H1 (cell line): Measurements from ENCODE around the gene SNHG17. TPM values are rescaled to one million over a fixed set of nuclear protein-coding genes. Genes with fewer than 3 reads are reported as not detected.

ENCODE experiments used
- CTCF ChIA-PET: fragments of 300-600 bp; sonication (Branson Sonifier 250); formaldehyde crosslinking; loops from one replicate; lab custom pipeline; 2021; ENCODE audit not compliant: partially characterized antibody; lab: Charles Lee
- POLR2A ChIA-PET: fragments of 300-600 bp; sonication (Branson Sonifier 250); formaldehyde crosslinking; loops from one replicate; lab custom pipeline; 2021; ENCODE audit warnings: inconsistent platforms; ENCODE audit not compliant: partially characterized antibody; lab: Charles Lee
- DNase-seq, 2 experiments: peaks; one replicate each; pipeline versions ENCODE4 v3.0.0 to v3.0.0-alpha.2; 2010 to 2022; ENCODE audit warnings: low spot score in 2 of 2, low read depth in 1 of 2, mixed read lengths in 1 of 2
- FAIRE-seq: peaks from 2 replicates; lab custom pipeline; 2011; peaks lifted over from hg19 to GRCh38; lab: Jason Lieb, UNC
- H2AFZ ChIP-seq: 2 replicates; pipeline ENCODE4 v1.8.1; 2012; ENCODE audit warnings: low read length, inconsistent platforms
- H2AK5ac ChIP-seq: 2 replicates; pipeline ENCODE4 v1.6.1; 2013; ENCODE audit warnings: low read depth, low read length
- H2BK120ac ChIP-seq: replicated peaks from 2 replicates; pipeline ENCODE3; 2013; ENCODE audit warnings: low read depth, low read length, inconsistent platforms
- H2BK12ac ChIP-seq: 2 replicates; pipeline ENCODE4 v1.6.1; 2013; ENCODE audit warnings: low read depth, low read length
- H2BK15ac ChIP-seq: 2 replicates; pipeline ENCODE4 v1.6.1; 2013; ENCODE audit warnings: low read length
- H2BK20ac ChIP-seq: 2 replicates; pipeline ENCODE4 v1.6.1; 2013; ENCODE audit warnings: low read length
- H2BK5ac ChIP-seq: 2 replicates; pipeline ENCODE4 v1.6.1; 2013; ENCODE audit warnings: low read depth, low read length
- H3K14ac ChIP-seq: 2 replicates; pipeline ENCODE4 v1.6.1; 2013; ENCODE audit warnings: inconsistent platforms; ENCODE audit not compliant: insufficient read length
- H3K18ac ChIP-seq: 2 replicates; pipeline ENCODE4 v1.6.1; 2013; ENCODE audit warnings: low read length; ENCODE audit errors: extremely low read depth
- H3K23ac ChIP-seq: 2 replicates; pipeline ENCODE4 v1.6.1; 2013; ENCODE audit warnings: inconsistent platforms; ENCODE audit not compliant: insufficient read length
- H3K23me2 ChIP-seq: 2 replicates; pipeline ENCODE4 v1.6.1; 2013; ENCODE audit warnings: low read depth, low read length
- H3K27ac ChIP-seq: 2 replicates; pipeline ENCODE4 v1.6.1; 2011; ENCODE audit warnings: low read depth, low read length, inconsistent platforms
- H3K27me3 ChIP-seq, 4 experiments: replicated peaks in 1 of 4; 1 replicate in 1 of 4; 2 replicates in 3 of 4; pipeline versions ENCODE4 v1.6.1 to v1.8.1; 2011 to 2013; ENCODE audit warnings: low read length in 3 of 4, mild to moderate bottlenecking in 3 of 4, inconsistent platforms in 2 of 4, mixed read lengths in 2 of 4, moderate library complexity in 1 of 4; ENCODE audit not compliant: control insufficient read depth in 3 of 4, insufficient read depth in 3 of 4; ENCODE audit errors: extremely low read depth in 1 of 4
- H3K36me3 ChIP-seq, 4 experiments: 2 replicates each; pipeline versions ENCODE4 v1.6.1 to v1.8.1; 2011 to 2013; ENCODE audit warnings: mild to moderate bottlenecking in 4 of 4, low read length in 3 of 4, moderate library complexity in 2 of 4, control low read depth in 1 of 4, inconsistent platforms in 1 of 4; ENCODE audit not compliant: insufficient read depth in 4 of 4, control insufficient read depth in 2 of 4
- H3K4ac ChIP-seq: replicated peaks from 2 replicates; pipeline ENCODE3; 2013; ENCODE audit warnings: low read length, low read depth, mixed read lengths, inconsistent platforms; ENCODE audit not compliant: insufficient read length
- H3K4me1 ChIP-seq, 4 experiments: replicated peaks in 1 of 4; 1 replicate in 1 of 4; 2 replicates in 3 of 4; pipeline versions ENCODE4 v1.6.1 to v1.8.1; 2011 to 2013; ENCODE audit warnings: low read length in 3 of 4, inconsistent platforms in 2 of 4, mixed read lengths in 1 of 4; ENCODE audit not compliant: insufficient read depth in 4 of 4, control insufficient read depth in 3 of 4
- H3K4me2 ChIP-seq, 2 experiments: 2 replicates each; pipeline versions ENCODE4 v1.6.1 to v1.8.1; 2011 to 2013; ENCODE audit warnings: low read depth in 2 of 2, low read length in 2 of 2, control low read depth in 1 of 2, inconsistent platforms in 1 of 2, mild to moderate bottlenecking in 1 of 2; ENCODE audit not compliant: insufficient read depth in 1 of 2
- H3K4me3 ChIP-seq, 4 experiments: fragments of 200-600, 300-600 bp in 1 of 4; sonication (generic), shearing (Covaris generic), sonication (Bioruptor Twin) in 1 of 4; 2 replicates each; pipeline versions ENCODE4 v1.5.1 to v1.8.1; 2011 to 2016; ENCODE audit warnings: low read length in 4 of 4, low read depth in 3 of 4, control low read depth in 2 of 4, inconsistent platforms in 2 of 4, mild to moderate bottlenecking in 2 of 4, mixed read lengths in 1 of 4, moderate library complexity in 1 of 4; ENCODE audit not compliant: insufficient read depth in 2 of 4; ENCODE audit errors: extremely low read depth in 1 of 4
- H3K56ac ChIP-seq: replicated peaks from 2 replicates; pipeline ENCODE3; 2013; ENCODE audit warnings: low read depth, mild to moderate bottlenecking, mixed read lengths, low read length, inconsistent platforms; ENCODE audit not compliant: insufficient read length
- H3K79me1 ChIP-seq: 2 replicates; pipeline ENCODE4 v1.6.1; 2013; ENCODE audit warnings: low read depth, low read length, control low read depth
- H3K79me2 ChIP-seq, 2 experiments: 2 replicates each; pipeline versions ENCODE4 v1.6.1 to v1.8.1; 2012 to 2013; ENCODE audit warnings: low read length in 2 of 2, mild to moderate bottlenecking in 2 of 2, inconsistent platforms in 1 of 2; ENCODE audit not compliant: insufficient read depth in 2 of 2, control insufficient read depth in 1 of 2
- H3K9ac ChIP-seq, 4 experiments: replicated peaks in 1 of 4; 1 replicate in 1 of 4; 2 replicates in 3 of 4; pipeline versions ENCODE4 v1.6.1 to v1.8.1; 2011 to 2013; ENCODE audit warnings: low read depth in 3 of 4, low read length in 3 of 4, control low read depth in 2 of 4, mild to moderate bottlenecking in 2 of 4, moderate library complexity in 2 of 4, inconsistent platforms in 1 of 4; ENCODE audit errors: extremely low read depth in 1 of 4
- H3K9me3 ChIP-seq, 2 experiments: 2 replicates each; pipeline versions ENCODE4 v1.6.1 to v1.8.1; 2012 to 2013; ENCODE audit warnings: mild to moderate bottlenecking in 2 of 2, moderate library complexity in 2 of 2, control low read depth in 1 of 2, inconsistent platforms in 1 of 2, low read depth in 1 of 2, low read length in 1 of 2, mixed read lengths in 1 of 2; ENCODE audit not compliant: insufficient read depth in 2 of 2
- H4K20me1 ChIP-seq, 2 experiments: replicated peaks in 1 of 2; 2 replicates each; pipeline versions ENCODE3 to v1.8.1; 2011 to 2013; ENCODE audit warnings: inconsistent platforms in 2 of 2, low read length in 2 of 2, mild to moderate bottlenecking in 1 of 2; ENCODE audit not compliant: insufficient read depth in 2 of 2, control insufficient read depth in 1 of 2
- H4K5ac ChIP-seq: 2 replicates; pipeline ENCODE4 v1.6.1; 2013; ENCODE audit warnings: low read length, low read depth, mixed read lengths, inconsistent platforms; ENCODE audit not compliant: insufficient read length
- H4K8ac ChIP-seq: 2 replicates; pipeline ENCODE4 v1.8.0; 2013; ENCODE audit warnings: mild to moderate bottlenecking, moderate library complexity, low read length, inconsistent platforms; ENCODE audit not compliant: insufficient read depth; ENCODE audit errors: extremely low read depth
- H4K91ac ChIP-seq: replicated peaks from 2 replicates; pipeline ENCODE3; 2013; ENCODE audit warnings: low read length, mixed read lengths, inconsistent platforms; ENCODE audit not compliant: insufficient read length
- CBX8 ChIP-seq: fragments of 300-800, 300-1000 bp; sonication (generic); IDR thresholded peaks from 2 replicates; pipeline ENCODE4 v1.7.1; 2016; ENCODE audit warnings: low read depth, low read length, borderline replicate concordance
- GTF2F1 ChIP-seq: IDR thresholded peaks from 2 replicates; pipeline ENCODE4 v1.6.1; 2012; ENCODE audit warnings: low read depth, low read length, improper control_type of control experiment, borderline replicate concordance
- KDM5A ChIP-seq: fragments of 200-600 bp; IDR thresholded peaks from 2 replicates; pipeline ENCODE4 v1.7.1; 2012; ENCODE audit warnings: mild to moderate bottlenecking, low read length, inconsistent platforms, mixed read lengths
- PHF8 ChIP-seq: fragments of 200-600 bp; sonication (generic); conservative IDR thresholded peaks from 2 replicates; pipeline ENCODE4 v1.7.1; 2012; ENCODE audit warnings: low read depth, mild to moderate bottlenecking, inconsistent platforms, low read length, moderate library complexity
- POLR2A ChIP-seq, 2 experiments: IDR thresholded peaks; 1 replicate in 1 of 2; 2 replicates in 1 of 2; pipeline ENCODE4 v1.6.1; 2011; ENCODE audit warnings: low read depth in 2 of 2, low read length in 2 of 2, mild to moderate bottlenecking in 2 of 2; ENCODE audit errors: control extremely low read depth in 1 of 2
- POU5F1 ChIP-seq: IDR thresholded peaks from 2 replicates; pipeline ENCODE4 v1.6.1; 2011; ENCODE audit warnings: low read depth, mild to moderate bottlenecking, low read length, moderate library complexity
- TCF12 ChIP-seq: IDR thresholded peaks from 2 replicates; pipeline ENCODE4 v1.6.1; 2011; ENCODE audit warnings: low read depth, mild to moderate bottlenecking, low read length
- WGBS, 2 experiments: shearing (Covaris generic) in 1 of 2; methylation state at CpG; one replicate each; pipeline versions ENCODE4 v1.1.6 to v1.1.7; 2013 to 2015; ENCODE audit warnings: low lambda C conversion rate in 2 of 2, mixed read lengths in 2 of 2, inconsistent platforms in 1 of 2, low coverage in 1 of 2, missing lambda C conversion rate in 1 of 2; ENCODE audit not compliant: insufficient replicate concordance in 2 of 2, insufficient coverage in 1 of 2, insufficient read length in 1 of 2; ENCODE audit errors: extremely low coverage in 1 of 2, missing lambda C conversion rate in 1 of 2; 5-methylcytosine and 5-hydroxymethylcytosine counted together
- polyA plus RNA-seq, 7 experiments: library from polyadenylated mRNA; depleted of rRNA in 3 of 7; stranded (reverse) in 5 of 7; unstranded in 2 of 7; fragments of >200 nt in 5 of 7; fragments of 200-250 nt in 2 of 7; gene quantifications; 1 replicate in 5 of 7; 2 replicates in 1 of 7; 4 replicates in 1 of 7; pipeline versions ENCODE4 v1.2.1 to v1.2.3, GENCODE V29; 2011 to 2013; ENCODE audit warnings: missing spikeins in 2 of 7, mixed read lengths in 2 of 7
- total RNA-seq: library from RNA; stranded (reverse); fragmentation: NEBNext Ultra II Directional; extraction: Animal tissue kit (Norgen Biotek cat#: 25700); gene quantifications from 2 replicates; pipeline ENCODE4 v1.2.1, GENCODE V29; 2021
- TF ChIP-seq, protein P1 (sequence below): IDR thresholded peaks from 2 replicates; pipeline ENCODE4 v1.6.1; 2011; ENCODE audit warnings: low read depth, mild to moderate bottlenecking, low read length; ENCODE audit not compliant: insufficient read depth

Gene SNHG17
- total and polyA plus RNA-seq, 2 of the 8 experiments (the other 6 are each of a cell fraction or from before 2014, with no cell fraction given) = 59.4 to 59.8 TPM

DNA sequence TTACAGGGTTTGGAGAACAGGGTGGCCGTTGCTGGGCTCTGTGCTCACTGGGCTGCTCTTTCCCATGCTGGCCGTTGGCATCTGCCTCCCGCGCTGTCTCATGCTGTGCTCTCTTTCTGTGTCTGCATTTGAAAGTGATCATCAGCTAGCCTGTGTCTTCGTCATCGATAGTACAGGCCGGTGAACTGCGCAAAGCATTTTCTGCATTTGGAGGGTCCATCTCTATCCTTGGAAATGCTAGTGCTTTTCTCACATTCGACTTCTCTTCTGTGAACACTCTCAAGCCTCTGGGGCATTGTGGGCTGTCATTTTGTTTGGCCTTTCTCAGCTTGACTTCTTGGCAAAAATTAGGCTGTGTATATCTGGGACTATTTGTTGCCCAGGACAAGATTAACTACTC, 6.8 kb upstream of the SNHG17 start:
- H3K9ac ChIP-seq = no peak overlapping the region
- FAIRE-seq (no peak), DNase-seq (no peak)
- H4K5ac ChIP-seq = no peak overlapping the region
- H3K14ac ChIP-seq = no peak overlapping the region
- no peaks in the 10 kb centered on the region for H3K36me3 ChIP-seq
- peaks cover 0 to 3% (median 0%) of the 10 kb centered on the region in 4 experiments; a peak in 1 of 7 replicates for H3K4me1 ChIP-seq
- H3K27me3 ChIP-seq = no peaks in the 10 kb centered on the region; a peak in 2 of 7 replicates
- H3K56ac ChIP-seq = no peak overlapping the region
- no peak overlapping the region for H3K4me3 ChIP-seq
- POLR2A ChIA-PET = interaction anchor here (1.1 to 15.7 kb wide), 4 partner anchors 10 to 31 kb away, joined by 4 to 285 read pairs (median 6); partner anchors contain the start of genes RALGAPB and SNHG17
- no peaks in the 10 kb centered on the region for H3K79me1 ChIP-seq
- H4K91ac ChIP-seq = no peak overlapping the region
- H3K9me3 ChIP-seq = no peaks in the 10 kb centered on the region
- no peak overlapping the region for H2BK20ac ChIP-seq
- CTCF ChIA-PET = interaction anchor here (2.1 kb wide), 1 partner anchor 105 kb away, joined by 6 read pairs; no protein-coding TSS in a partner anchor
- WGBS, 2 experiments = 70% methylated on average over 9 of the region's 9 CpGs; no CpG with 5 or more reads in 1 of the 2 experiments
- no peak overlapping the region for H3K23ac ChIP-seq
- H2BK15ac ChIP-seq = no peak overlapping the region
- no peaks in the 10 kb centered on the region for H3K79me2 ChIP-seq
- no peaks in the 10 kb centered on the region; the same call in 1 of the 2 replicates for H3K23me2 ChIP-seq
- no peak overlapping the region for H3K27ac ChIP-seq
- H2BK5ac ChIP-seq = no peak overlapping the region
- H4K20me1 ChIP-seq = no peaks in the 10 kb centered on the region
- H3K18ac ChIP-seq = no peak overlapping the region; the same call in 1 of the 2 replicates
- no peak overlapping the region for H3K4me2 ChIP-seq
- no peak overlapping the region for H2BK120ac ChIP-seq
- H2BK12ac ChIP-seq = no peak overlapping the region; the same call in 1 of the 2 replicates
- H2AK5ac ChIP-seq = no peak overlapping the region
- no peak overlapping the region for H3K4ac ChIP-seq
- H4K8ac ChIP-seq = no peak overlapping the region
- no peak for TF ChIP-seq KDM5A
- TF ChIP-seq, protein P1, sequence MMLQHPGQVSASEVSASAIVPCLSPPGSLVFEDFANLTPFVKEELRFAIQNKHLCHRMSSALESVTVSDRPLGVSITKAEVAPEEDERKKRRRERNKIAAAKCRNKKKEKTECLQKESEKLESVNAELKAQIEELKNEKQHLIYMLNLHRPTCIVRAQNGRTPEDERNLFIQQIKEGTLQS = no peak
- TF ChIP-seq PHF8 = no peak
- no peak for TF ChIP-seq CBX8
- no peak for TF ChIP-seq GTF2F1
- TF ChIP-seq POLR2A (IDR thresholded peaks at IDR 0.05; ENCODE audit: control extremely low read depth in 1 of 2, low read depth in 2 of 2, low read length in 2 of 2) = no peak
- TF ChIP-seq POU5F1 = no peak
- no peak for TF ChIP-seq TCF12
- peak overlapping the region; percentile 95; the same call in 1 of the 2 replicates for H2AFZ ChIP-seq
